ENCODE results near the gene LCE1D. TPM values are rescaled to one million over a fixed set of nuclear protein-coding genes. Genes with fewer than 3 reads are reported as not detected.

The LCE1D gene
- total RNA-seq, 4 donors from 2014 or later = not detected

GRCh38 chr1:152811050-152811449 is 14.5 kb downstream of the LCE1D start:
- TF ChIP-seq, protein P1, sequence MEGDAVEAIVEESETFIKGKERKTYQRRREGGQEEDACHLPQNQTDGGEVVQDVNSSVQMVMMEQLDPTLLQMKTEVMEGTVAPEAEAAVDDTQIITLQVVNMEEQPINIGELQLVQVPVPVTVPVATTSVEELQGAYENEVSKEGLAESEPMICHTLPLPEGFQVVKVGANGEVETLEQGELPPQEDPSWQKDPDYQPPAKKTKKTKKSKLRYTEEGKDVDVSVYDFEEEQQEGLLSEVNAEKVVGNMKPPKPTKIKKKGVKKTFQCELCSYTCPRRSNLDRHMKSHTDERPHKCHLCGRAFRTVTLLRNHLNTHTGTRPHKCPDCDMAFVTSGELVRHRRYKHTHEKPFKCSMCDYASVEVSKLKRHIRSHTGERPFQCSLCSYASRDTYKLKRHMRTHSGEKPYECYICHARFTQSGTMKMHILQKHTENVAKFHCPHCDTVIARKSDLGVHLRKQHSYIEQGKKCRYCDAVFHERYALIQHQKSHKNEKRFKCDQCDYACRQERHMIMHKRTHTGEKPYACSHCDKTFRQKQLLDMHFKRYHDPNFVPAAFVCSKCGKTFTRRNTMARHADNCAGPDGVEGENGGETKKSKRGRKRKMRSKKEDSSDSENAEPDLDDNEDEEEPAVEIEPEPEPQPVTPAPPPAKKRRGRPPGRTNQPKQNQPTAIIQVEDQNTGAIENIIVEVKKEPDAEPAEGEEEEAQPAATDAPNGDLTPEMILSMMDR (IDR thresholded peaks at IDR 0.05) = no peak
- TF ChIP-seq POLR2A (IDR thresholded peaks at IDR 0.05) = no peak
- Histone ChIP-seq H3K9me3 (no peaks in the 10 kb centered on the region), H3K4me3 (replicated peaks in 1 of 3) (no peak overlapping the region), H3K36me3 (no peaks in the 10 kb centered on the region), H3K27ac (no peak overlapping the region), H3K27me3 (no peaks in the 10 kb centered on the region), H3K4me1 (no peaks in the 10 kb centered on the region)
- intact Hi-C loops (cut with DNase I) = no loop called here
- 79 to 91% methylated on average over 2 of the region's 2 CpGs for WGBS, 2 donors
- DNase-seq = no peak

GRCh38 chr1:152811671-152812070 is 15.2 kb downstream of the LCE1D start, which contains the start of gene LCE1B:
Gene LCE1B (plus strand): TSS chr1:152811971. CDS start chr1:152812447, 476 bp downstream.
- H3K27me3 ChIP-seq = no peaks in the 10 kb centered on the region
- H3K36me3 ChIP-seq = no peaks in the 10 kb centered on the region
- no peak for TF ChIP-seq POLR2A (IDR thresholded peaks at IDR 0.05)
- TF ChIP-seq, protein P1 (IDR thresholded peaks at IDR 0.05) = no peak
- WGBS, 2 donors = 76 to 90% methylated on average over 2 of the region's 2 CpGs
- no peak for DNase-seq
- intact Hi-C loops (cut with DNase I) = no loop called here
- no peak within 1 kb of the TSS for H3K27ac ChIP-seq
- no peak within 1 kb of the TSS for H3K4me3 ChIP-seq (replicated peaks in 1 of 3)
- no peaks in the 10 kb centered on the region for H3K9me3 ChIP-seq
- no peaks in the 10 kb centered on the region for H3K4me1 ChIP-seq

- Histone ChIP-seq H3K9me3 (no peaks in the 10 kb centered on the region), H3K4me3 (replicated peaks in 1 of 3) (no peak overlapping the region), H3K4me1 (no peaks in the 10 kb centered on the region), H3K36me3 (no peaks in the 10 kb centered on the region), H3K27ac (no peak overlapping the region), H3K27me3 (no peaks in the 10 kb centered on the region)
- intact Hi-C loops (cut with DNase I) = no loop called here
- TF ChIP-seq POLR2A (IDR thresholded peaks at IDR 0.05) = no peak
- TF ChIP-seq, protein P1 (IDR thresholded peaks at IDR 0.05) = no peak
- WGBS, 2 donors = 86 to 91% methylated on average over 6 of the region's 6 CpGs
- no peak for DNase-seq
Observed at GRCh38 chr1:152817309-152817708, 20.8 kb downstream of the LCE1D start.

- intact Hi-C loops (cut with DNase I) = no loop called here
- H3K27me3 ChIP-seq = no peaks in the 10 kb centered on the region
- no peak for DNase-seq
- TF ChIP-seq, protein P1 (IDR thresholded peaks at IDR 0.05) = no peak
- TF ChIP-seq POLR2A (IDR thresholded peaks at IDR 0.05) = no peak
- WGBS, 2 donors = 52% methylated on average over 5 of the region's 5 CpGs
- H3K27ac ChIP-seq = no peak overlapping the region
- H3K36me3 ChIP-seq = no peaks in the 10 kb centered on the region
- no peaks in the 10 kb centered on the region for H3K4me1 ChIP-seq
- H3K9me3 ChIP-seq = no peaks in the 10 kb centered on the region
- H3K4me3 ChIP-seq (replicated peaks in 1 of 3) = no peak overlapping the region
Observed at GRCh38 chr1:152823294-152823693, 26.8 kb downstream of the LCE1D start.

DNA sequence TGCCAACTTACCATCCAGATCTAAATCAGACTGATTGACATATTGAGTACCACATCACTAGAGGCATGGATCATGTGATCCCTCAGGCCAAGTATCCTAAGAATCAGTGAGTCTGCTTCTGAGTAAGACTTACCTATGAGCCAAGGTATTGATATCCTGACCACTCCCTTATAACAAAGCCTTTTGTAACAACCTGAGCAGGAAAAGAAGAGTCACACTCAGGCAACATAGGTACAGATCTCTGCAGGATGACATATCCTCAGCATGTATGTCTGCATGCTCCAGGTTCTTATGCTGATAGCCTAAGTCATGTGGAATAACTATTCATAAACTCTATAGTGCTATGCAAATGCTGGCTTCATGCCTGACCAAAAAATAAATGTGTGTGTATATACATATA is 28.4 kb downstream of the LCE1D start:
- intact Hi-C loops (cut with DNase I) = no loop called here
- DNase-seq = no peak
- Histone ChIP-seq H3K9me3 (no peaks in the 10 kb centered on the region), H3K27ac (no peak overlapping the region), H3K36me3 (no peaks in the 10 kb centered on the region), H3K27me3 (no peaks in the 10 kb centered on the region), H3K4me3 (replicated peaks in 1 of 3) (no peak overlapping the region), H3K4me1 (no peaks in the 10 kb centered on the region)
- TF ChIP-seq, protein P1 (IDR thresholded peaks at IDR 0.05) = no peak
- TF ChIP-seq POLR2A (IDR thresholded peaks at IDR 0.05) = no peak
